HG03460 (cell line): ENCODE results near the gene SLX4.

Experiments used
- ATAC-seq: cut with Tn5 transposase; IDR thresholded peaks from one replicate; pipeline ENCODE4 v1.9.1; 2021; ENCODE audit not compliant: unreplicated experiment

SLX4 gene

GRCh38 chr16:3601614-3602319 lies 9.6 kb downstream of the SLX4 start:
- ATAC-seq: no peak

DNA sequence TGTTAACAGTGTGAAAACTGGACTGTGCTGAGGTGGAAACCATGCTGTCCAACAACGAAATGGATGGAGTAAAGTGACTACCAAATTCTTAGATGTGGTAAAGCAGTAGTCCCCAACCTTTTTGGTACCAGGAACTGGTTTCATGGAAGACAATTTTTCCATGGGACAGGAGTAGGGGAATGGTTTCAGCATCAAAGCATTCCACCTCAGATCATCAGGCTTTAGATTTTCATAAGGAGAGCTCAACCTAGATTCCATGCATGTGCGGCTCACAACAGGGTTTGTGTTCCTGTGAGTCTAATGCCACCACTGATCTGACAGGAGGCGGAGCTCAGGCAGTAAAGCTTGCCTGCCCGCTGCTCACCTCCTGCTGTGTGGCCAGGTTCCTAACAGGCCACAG lies 11.5 kb downstream of the SLX4 start:
- no peak for ATAC-seq

- no peak for ATAC-seq
Measured at GRCh38 chr16:3599121-3599520, 12.3 kb downstream of the SLX4 start.

- no peak for ATAC-seq
Measured at GRCh38 chr16:3598236-3598635, 13.2 kb downstream of the SLX4 start.

GRCh38 chr16:3597676-3598075 lies 13.7 kb downstream of the SLX4 start:
- ATAC-seq: no peak

DNA sequence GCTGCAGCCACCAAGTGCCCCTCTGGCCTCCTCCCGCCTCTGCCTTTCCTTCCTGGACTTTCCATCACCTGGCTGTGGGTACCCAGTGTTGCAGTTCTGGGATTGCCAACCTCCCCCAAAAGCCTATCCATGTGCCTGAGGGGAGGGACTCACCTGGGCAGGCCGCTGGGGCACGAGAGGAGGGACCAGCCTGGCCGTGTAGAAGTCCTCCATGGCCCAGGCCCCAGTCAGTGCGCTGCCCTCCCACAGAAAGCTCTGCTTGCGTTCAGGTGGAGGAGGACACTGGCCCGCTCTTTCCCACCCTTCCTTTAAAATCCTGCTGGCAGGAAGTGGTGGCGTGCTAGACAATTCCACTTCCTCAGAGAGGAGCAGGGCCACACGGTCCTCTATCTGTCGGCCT lies 14.2 kb downstream of the SLX4 start:
- ATAC-seq: no peak

- no peak for ATAC-seq
Measured at GRCh38 chr16:3596101-3596861, 15.1 kb downstream of the SLX4 start.

DNA sequence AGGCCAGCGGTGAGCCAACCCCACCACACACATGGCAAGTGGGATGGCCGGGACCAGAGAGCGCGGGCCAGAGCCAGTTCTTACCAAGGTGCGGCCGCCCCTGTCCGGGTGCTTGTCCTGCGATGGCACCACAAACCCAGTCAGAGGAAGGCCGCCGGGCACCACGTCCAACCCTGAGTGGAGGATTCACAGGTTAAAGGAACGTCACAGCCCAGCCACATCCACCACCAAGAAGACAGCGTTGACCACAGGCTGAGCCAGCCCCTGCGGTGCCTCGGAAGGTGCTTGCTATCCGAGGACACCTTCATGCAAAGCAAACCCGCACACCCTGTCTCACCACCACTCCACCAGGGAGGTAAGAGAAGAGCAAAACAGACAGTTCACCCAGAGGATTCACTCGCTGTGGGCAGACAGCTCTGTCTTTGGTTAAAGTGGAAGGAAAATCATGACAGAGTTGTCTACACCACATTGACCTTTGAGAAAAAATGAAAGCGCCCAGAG lies 15.8 kb downstream of the SLX4 start:
- no peak for ATAC-seq

DNA sequence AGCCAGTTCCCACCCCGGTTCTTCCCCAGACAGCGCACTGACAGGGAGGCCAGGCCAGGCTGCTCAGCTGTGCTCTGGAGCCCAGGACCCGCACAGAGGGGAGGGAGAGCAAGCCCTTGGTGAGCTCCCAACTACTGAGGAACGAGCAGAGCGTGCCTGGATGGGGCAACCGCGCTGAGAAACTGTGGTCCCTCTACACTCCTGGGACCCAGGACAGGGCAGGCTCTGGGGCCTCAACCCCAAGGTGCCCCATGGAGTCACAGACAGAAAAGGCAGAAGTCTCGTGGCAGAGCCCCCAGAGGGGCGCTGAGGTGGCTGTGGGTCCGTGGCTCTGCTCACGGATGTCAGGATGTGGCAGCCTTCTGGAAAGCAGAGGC lies 16.3 kb downstream of the SLX4 start:
- no peak for ATAC-seq

DNA sequence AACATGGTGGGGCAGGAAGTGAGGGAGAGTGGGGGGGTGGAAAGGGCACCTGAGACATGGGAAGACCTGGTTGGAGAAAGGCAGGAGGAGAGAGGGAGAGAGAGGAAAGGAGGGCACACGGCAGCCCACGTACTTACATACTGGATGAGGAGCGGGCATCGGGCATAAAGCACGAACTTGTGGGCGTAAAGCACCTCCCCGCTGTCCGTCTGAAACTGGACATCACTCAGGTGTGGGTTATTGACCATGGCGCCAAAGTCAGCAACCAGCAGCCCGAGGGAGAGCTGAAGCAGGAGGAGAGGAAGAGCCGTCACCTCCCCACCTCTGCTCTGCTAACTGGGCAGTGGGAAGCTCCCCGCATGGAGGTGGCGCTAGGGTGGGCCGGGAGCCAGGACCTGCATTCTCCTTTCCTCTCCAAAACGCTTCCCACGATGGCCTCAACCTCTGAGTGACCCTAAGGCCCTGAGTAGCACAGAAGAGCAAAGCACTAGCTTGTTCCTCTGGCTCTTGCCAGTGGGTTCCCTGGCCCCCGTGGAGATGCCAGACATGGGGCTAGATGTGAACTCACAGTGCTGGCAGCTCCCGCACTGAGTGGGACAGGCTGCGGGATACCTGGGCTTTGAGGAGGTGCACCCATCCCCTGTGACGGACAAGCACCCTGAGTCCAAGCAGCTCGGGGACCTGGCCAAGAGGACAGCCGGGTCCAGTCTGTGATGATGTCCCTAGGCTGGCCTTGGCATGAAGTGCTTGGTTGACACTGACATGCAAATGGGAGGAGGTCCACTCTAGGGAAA lies 16.9 kb downstream of the SLX4 start:
- ATAC-seq: no peak

- no peak for ATAC-seq
Measured at GRCh38 chr16:3592559-3592958, 18.8 kb downstream of the SLX4 start.

DNA sequence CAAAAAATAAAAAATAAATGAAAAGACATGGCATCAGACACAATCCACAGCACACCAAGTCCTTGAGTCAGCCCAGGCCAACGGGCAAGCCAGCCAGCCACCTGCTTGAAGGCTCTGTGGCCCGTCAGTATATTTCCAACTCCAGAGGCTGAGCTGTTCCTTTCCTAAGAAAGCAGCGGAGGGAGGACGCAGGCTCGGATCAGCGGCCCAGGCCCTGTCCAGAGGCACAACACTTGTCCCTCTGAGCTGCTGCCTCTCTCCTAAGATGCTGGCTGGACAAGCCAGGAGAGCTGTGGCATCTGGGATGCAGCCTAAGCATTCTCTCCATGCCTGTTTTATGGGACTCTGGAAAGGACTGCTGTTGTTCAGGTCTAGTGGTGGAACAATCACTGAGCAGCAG lies 19.4 kb downstream of the SLX4 start:
- no peak for ATAC-seq

GRCh38 chr16:3591436-3591803 lies 20.0 kb downstream of the SLX4 start:
- ATAC-seq: no peak

DNA sequence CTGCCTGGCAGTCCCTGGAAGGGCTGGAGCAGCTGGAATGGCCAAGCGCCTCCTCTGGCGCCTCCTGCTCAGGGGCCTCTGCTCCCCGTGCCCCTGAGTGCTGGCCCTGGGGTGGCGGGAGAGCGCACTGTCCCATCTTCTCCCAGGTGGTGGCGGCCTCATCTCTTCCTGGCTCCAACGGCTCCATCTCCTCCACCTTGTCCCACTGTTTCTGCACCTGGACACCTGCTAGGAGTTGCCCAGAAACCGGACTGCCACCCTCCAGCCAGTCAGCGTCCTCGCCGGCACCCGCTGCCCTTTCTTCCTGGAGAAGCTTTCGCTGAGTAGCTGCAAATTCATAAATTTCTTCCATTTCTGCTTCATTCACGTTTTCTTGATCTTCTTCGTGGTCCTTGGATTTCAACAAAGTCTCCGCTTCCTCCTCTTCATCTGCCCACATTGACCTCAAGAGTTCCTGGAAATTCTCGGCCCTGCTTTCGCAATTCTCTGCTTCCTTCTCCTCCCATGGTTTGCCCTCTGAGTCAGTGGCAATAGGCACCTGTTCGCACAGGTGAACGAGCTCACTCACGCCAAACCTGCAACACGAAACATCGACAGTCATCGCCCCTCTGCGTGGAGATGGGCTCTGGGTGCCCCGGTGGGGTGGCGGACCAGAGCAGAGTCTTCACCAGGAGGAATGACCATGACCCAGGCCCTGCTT lies 20.5 kb downstream of the SLX4 start:
- ATAC-seq: no peak

- no peak for ATAC-seq
Measured at GRCh38 chr16:3589991-3590701, 21.3 kb downstream of the SLX4 start.

DNA sequence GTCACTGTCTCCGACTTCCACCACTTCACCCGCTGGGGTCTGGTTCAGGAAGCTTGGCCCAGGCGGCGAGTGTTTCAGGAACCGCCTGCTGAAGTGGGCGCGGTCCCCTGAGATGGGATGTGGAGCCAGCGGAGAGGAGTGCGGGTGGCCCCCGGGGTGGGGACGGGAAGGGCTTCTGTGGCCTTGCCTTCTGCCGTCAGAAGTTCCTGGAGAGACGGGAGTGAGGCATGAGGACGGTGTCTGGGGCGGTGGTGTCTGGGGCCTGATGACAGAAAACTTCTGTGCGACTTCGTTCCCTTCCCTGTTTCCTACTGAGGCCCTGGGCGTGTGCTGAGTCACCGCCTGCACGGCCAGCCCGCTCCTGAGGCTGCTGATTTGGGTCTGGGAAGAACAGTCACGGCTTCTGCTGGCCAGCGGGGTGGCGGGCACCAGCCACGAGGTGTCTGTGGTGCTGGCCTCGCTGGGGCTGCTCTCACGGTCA lies 21.9 kb downstream of the SLX4 start:
- ATAC-seq: no peak

- no peak for ATAC-seq
Measured at GRCh38 chr16:3589001-3589400, 22.4 kb downstream of the SLX4 start.

DNA sequence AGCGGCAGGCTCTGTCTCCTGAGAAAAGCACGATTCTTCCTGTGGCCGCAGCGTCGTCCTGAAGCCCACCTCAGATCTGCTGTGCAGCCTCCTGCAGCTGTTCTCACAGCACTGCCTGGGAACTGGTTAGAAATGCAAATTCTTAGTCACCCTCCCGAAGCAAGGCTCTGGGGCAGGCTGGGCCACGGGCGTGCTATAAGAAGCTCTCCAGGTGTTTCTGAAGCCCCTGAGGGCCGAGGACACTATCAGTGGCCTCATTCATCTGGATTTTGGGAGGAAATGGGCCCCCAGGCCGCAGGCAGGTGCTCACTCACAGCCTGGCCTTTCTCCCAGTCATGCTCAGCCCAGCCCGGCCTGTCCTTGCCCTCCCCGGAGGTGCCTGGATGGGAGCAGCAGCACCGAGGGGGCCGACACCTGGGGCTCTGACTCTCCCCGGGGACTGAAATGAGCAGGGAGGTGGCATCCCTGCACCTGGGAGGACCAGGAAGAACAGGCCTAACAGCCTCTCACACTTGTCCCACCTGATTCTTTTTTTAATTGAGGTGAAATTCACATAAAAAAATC lies 23.8 kb downstream of the SLX4 start:
- ATAC-seq: no peak

GRCh38 chr16:3584412-3584811 lies 27.0 kb downstream of the SLX4 start:
- no peak for ATAC-seq
